Loucy (cell line): ENCODE data around the gene CTNNBIP1.

Source experiments
- H2AFZ ChIP-seq: fragments of 200-600 bp; sonication (generic); 2 replicates; pipeline ENCODE4 v1.6.0; 2016; ENCODE audit warnings: antibody characterized with exemption, mild to moderate bottlenecking, low read length, moderate library complexity
- H3F3A ChIP-seq: fragments of 200-600 bp; 2 replicates; pipeline ENCODE4 v1.6.0; 2016; ENCODE audit warnings: antibody characterized with exemption, low read depth, mild to moderate bottlenecking
- H3K27me3 ChIP-seq: fragments of 200-600 bp; sonication (generic); 2 replicates; pipeline ENCODE4 v1.6.1; 2014; ENCODE audit warnings: low read length, mild to moderate bottlenecking; ENCODE audit not compliant: insufficient read depth, poor library complexity, severe bottlenecking
- H3K36me3 ChIP-seq: fragments of 200-600 bp; sonication (generic); 2 replicates; pipeline ENCODE4 v1.6.1; 2016; ENCODE audit warnings: low read length; ENCODE audit not compliant: insufficient read depth
- H3K4me1 ChIP-seq: fragments of 200-600 bp; sonication (generic); 2 replicates; pipeline ENCODE4 v1.5.1; 2014; ENCODE audit warnings: low read length, mild to moderate bottlenecking; ENCODE audit not compliant: insufficient read depth, poor library complexity, severe bottlenecking
- H3K4me2 ChIP-seq: fragments of 200-600 bp; sonication (generic); 2 replicates; pipeline ENCODE4 v1.6.0; 2014; ENCODE audit warnings: antibody characterized with exemption, low read length, low read depth, mild to moderate bottlenecking; ENCODE audit not compliant: poor library complexity, severe bottlenecking
- H3K4me3 ChIP-seq: fragments of 200-600 bp; sonication (generic); 2 replicates; pipeline ENCODE4 v1.5.1; 2014; ENCODE audit warnings: low read length, mild to moderate bottlenecking, mixed read lengths; ENCODE audit not compliant: poor library complexity, severe bottlenecking
- H3K79me2 ChIP-seq: fragments of 200-600 bp; sonication (generic); 2 replicates; pipeline ENCODE4 v1.6.1; 2014; ENCODE audit warnings: low read length; ENCODE audit not compliant: insufficient read depth
- H3K9ac ChIP-seq: fragments of 200-600 bp; sonication (generic); 2 replicates; pipeline ENCODE4 v1.6.0; 2014; ENCODE audit warnings: mild to moderate bottlenecking, low read depth, low read length, moderate library complexity; ENCODE audit not compliant: poor library complexity, severe bottlenecking
- H3K9me2 ChIP-seq: fragments of 200-600 bp; sonication (generic); replicated peaks from 2 replicates; pipeline ENCODE4 v1.6.1; 2016; ENCODE audit warnings: low read depth, low read length, mixed read lengths
- H3K9me3 ChIP-seq: fragments of 200-600 bp; sonication (generic); 2 replicates; pipeline ENCODE4 v1.6.1; 2014; ENCODE audit warnings: mild to moderate bottlenecking, antibody characterized with exemption, low read length, low read depth; ENCODE audit not compliant: insufficient read depth
- H4K20me1 ChIP-seq: fragments of 200-600 bp; sonication (generic); 2 replicates; pipeline ENCODE4 v1.6.0; 2014; ENCODE audit warnings: antibody characterized with exemption, low read length, mild to moderate bottlenecking; ENCODE audit not compliant: insufficient read depth, poor library complexity, severe bottlenecking
- CTCF ChIP-seq: fragments of 200-600 bp; sonication (generic); conservative IDR thresholded peaks from 2 replicates; pipeline ENCODE4 v1.5.1; 2014; ENCODE audit warnings: mild to moderate bottlenecking, antibody characterized with exemption, low read length
- EZH2phosphoT487 ChIP-seq: fragments of 200-600 bp; IDR thresholded peaks from 2 replicates; pipeline ENCODE4 v1.6.1; 2018; ENCODE audit warnings: antibody characterized with exemption, mild to moderate bottlenecking, moderate library complexity, borderline replicate concordance

Gene CTNNBIP1

GRCh38 chr1:9826616-9827015 is 83.5 kb downstream of the CTNNBIP1 start:
- Histone ChIP-seq H4K20me1 (peaks cover 15% of the 10 kb centered on the region), H3K36me3 (no peaks in the 10 kb centered on the region), H3K9me3 (no peaks in the 10 kb centered on the region), H3K27me3 (no peaks in the 10 kb centered on the region), H3K9ac (no peak overlapping the region), H3K4me2 (no peak overlapping the region), H3K9me2 (no peaks in the 10 kb centered on the region), H3K79me2 (peaks cover 17% of the 10 kb centered on the region), H3K4me1 (peaks cover 30% of the 10 kb centered on the region), H2AFZ (no peak overlapping the region), H3K4me3 (no peak overlapping the region), H3F3A (peaks cover 11% of the 10 kb centered on the region; the same call in 1 of the 2 replicates)
- TF ChIP-seq CTCF: no peak
- TF ChIP-seq EZH2phosphoT487: no peak

- Histone ChIP-seq H3K36me3 (no peaks in the 10 kb centered on the region), H3K79me2 (peaks cover 22% of the 10 kb centered on the region), H3F3A (peaks cover 11% of the 10 kb centered on the region; the same call in 1 of the 2 replicates), H3K9me3 (no peaks in the 10 kb centered on the region), H3K4me2 (peak overlapping the region; percentile 70), H3K4me1 (peaks cover 32% of the 10 kb centered on the region), H3K9me2 (no peaks in the 10 kb centered on the region), H2AFZ (peak overlapping the region; percentile 56), H4K20me1 (peaks cover 19% of the 10 kb centered on the region), H3K27me3 (no peaks in the 10 kb centered on the region), H3K4me3 (peak overlapping the region; percentile 24), H3K9ac (no peak overlapping the region)
- TF ChIP-seq CTCF: no peak
Measured at GRCh38 chr1:9826087-9826486, 84.0 kb downstream of the CTNNBIP1 start.

GRCh38 chr1:9825093-9826074 is 84.7 kb downstream of the CTNNBIP1 start:
- Histone ChIP-seq H3K36me3 (no peaks in the 10 kb centered on the region), H2AFZ (peak overlapping the region; percentile 56), H3K27me3 (no peaks in the 10 kb centered on the region), H3K9ac (no peak overlapping the region), H3K4me1 (peaks cover 37% of the 10 kb centered on the region), H4K20me1 (peaks cover 22% of the 10 kb centered on the region), H3F3A (peaks cover 11% of the 10 kb centered on the region; the same call in 1 of the 2 replicates), H3K79me2 (peaks cover 29% of the 10 kb centered on the region), H3K4me2 (peak overlapping the region; percentile 70), H3K9me3 (no peaks in the 10 kb centered on the region), H3K4me3 (peak overlapping the region; percentile 24), H3K9me2 (no peaks in the 10 kb centered on the region)
- no peak for TF ChIP-seq CTCF
- no peak for TF ChIP-seq EZH2phosphoT487
